Measurements from ENCODE around the gene SUMO3.

SUMO3 gene

GRCh38 chr21:44795342-44795741, 22.5 kb downstream of the SUMO3 start:
- no peak for DNase-seq

GRCh38 chr21:44793592-44794374, 24.1 kb downstream of the SUMO3 start:
- DNase-seq, result peak in 1 of 2 experiments; percentile 31
- no peak for TF ChIP-seq GATA1 (IDR thresholded peaks at IDR 0.05; ENCODE audit: low read depth, low read length)
- TF ChIP-seq POLR2A (IDR thresholded peaks at IDR 0.05; ENCODE audit: low read length), result no peak

More at GRCh38 chr21:44795342-44795741, 22.5 kb downstream of the SUMO3 start:
- TF ChIP-seq GATA1 (IDR thresholded peaks at IDR 0.05; ENCODE audit: low read depth, low read length) (no peak), POLR2A (IDR thresholded peaks at IDR 0.05; ENCODE audit: low read length) (no peak)

- DNase-seq, result peak; percentile 76 to 82
Observed at GRCh38 chr21:44792702-44793591, 24.9 kb downstream of the SUMO3 start.

GRCh38 chr21:44791993-44792392, 25.9 kb downstream of the SUMO3 start:
- no peak for DNase-seq
- TF ChIP-seq GATA1 (IDR thresholded peaks at IDR 0.05; ENCODE audit: low read depth, low read length) (no peak), POLR2A (IDR thresholded peaks at IDR 0.05; ENCODE audit: low read length) (no peak)

More at GRCh38 chr21:44792702-44793591, 24.9 kb downstream of the SUMO3 start:
- no peak for TF ChIP-seq GATA1 (IDR thresholded peaks at IDR 0.05; ENCODE audit: low read depth, low read length)
- TF ChIP-seq POLR2A (IDR thresholded peaks at IDR 0.05; ENCODE audit: low read length), result no peak

- no peak for TF ChIP-seq GATA1 (IDR thresholded peaks at IDR 0.05; ENCODE audit: low read depth, low read length)
- TF ChIP-seq POLR2A (IDR thresholded peaks at IDR 0.05; ENCODE audit: low read length), result no peak
- no peak for DNase-seq
Observed at GRCh38 chr21:44791246-44791645, 26.6 kb downstream of the SUMO3 start.

- DNase-seq, result no peak
- TF ChIP-seq GATA1 (IDR thresholded peaks at IDR 0.05; ENCODE audit: low read depth, low read length), result no peak
Observed at GRCh38 chr21:44790368-44790767, 27.5 kb downstream of the SUMO3 start.

- no peak for TF ChIP-seq GATA1 (IDR thresholded peaks at IDR 0.05; ENCODE audit: low read depth, low read length)
- no peak for TF ChIP-seq POLR2A (IDR thresholded peaks at IDR 0.05; ENCODE audit: low read length)
- DNase-seq, result no peak
Observed at GRCh38 chr21:44789880-44790279, 28.0 kb downstream of the SUMO3 start.

- DNase-seq, result no peak
- TF ChIP-seq POLR2A (IDR thresholded peaks at IDR 0.05; ENCODE audit: low read length), result no peak
- TF ChIP-seq GATA1 (IDR thresholded peaks at IDR 0.05; ENCODE audit: low read depth, low read length), result no peak
Observed at GRCh38 chr21:44785620-44786335, 32.1 kb downstream of the SUMO3 start.

- no peak for DNase-seq
- TF ChIP-seq POLR2A (IDR thresholded peaks at IDR 0.05; ENCODE audit: low read length) (no peak), GATA1 (IDR thresholded peaks at IDR 0.05; ENCODE audit: low read depth, low read length) (no peak)
Observed at GRCh38 chr21:44784810-44785209, 33.1 kb downstream of the SUMO3 start.

- DNase-seq, result no peak
- TF ChIP-seq GATA1 (IDR thresholded peaks at IDR 0.05; ENCODE audit: low read depth, low read length), result no peak
- no peak for TF ChIP-seq POLR2A (IDR thresholded peaks at IDR 0.05; ENCODE audit: low read length)
Observed at GRCh38 chr21:44783020-44783696, 34.7 kb downstream of the SUMO3 start.

- DNase-seq, result no peak
- TF ChIP-seq GATA1 (IDR thresholded peaks at IDR 0.05; ENCODE audit: low read depth, low read length), result no peak
Observed at GRCh38 chr21:44780767-44781459, 36.9 kb downstream of the SUMO3 start.

- no peak for DNase-seq
- TF ChIP-seq GATA1 (IDR thresholded peaks at IDR 0.05; ENCODE audit: low read depth, low read length), result no peak
- TF ChIP-seq POLR2A (IDR thresholded peaks at IDR 0.05; ENCODE audit: low read length), result no peak
Observed at GRCh38 chr21:44780137-44780502, 37.7 kb downstream of the SUMO3 start.

Measured in erythroblast (primary cell).